Fibroblast of the aortic adventitia (primary cell): ENCODE results near the gene ZBTB16. TPM values are rescaled to one million over a fixed set of nuclear protein-coding genes. Genes with fewer than 3 reads are reported as not detected.

Experiments
- DNase-seq: peaks from one replicate; pipeline ENCODE4 v3.0.0-alpha.2; 2010; ENCODE audit warnings: low read depth
- H3K4me3 ChIP-seq: 2 replicates; pipeline ENCODE4 v1.5.1; 2011; ENCODE audit warnings: low read depth, mild to moderate bottlenecking, control low read depth, low read length, moderate library complexity
- total RNA-seq: library from RNA; depleted of rRNA; stranded (reverse); fragments of >200 nt; gene quantifications from 2 replicates; pipeline ENCODE4 v1.2.3, GENCODE V29; 2012; ENCODE audit warnings: low replicate concordance
- TF ChIP-seq, protein P1 (sequence below): IDR thresholded peaks from 2 replicates; pipeline ENCODE4 v1.5.1; 2011; ENCODE audit warnings: mild to moderate bottlenecking, low read length, control low read depth, inconsistent platforms; ENCODE audit not compliant: insufficient read depth

The ZBTB16 gene
- total RNA-seq, 1 donor: 0.27 TPM

DNA sequence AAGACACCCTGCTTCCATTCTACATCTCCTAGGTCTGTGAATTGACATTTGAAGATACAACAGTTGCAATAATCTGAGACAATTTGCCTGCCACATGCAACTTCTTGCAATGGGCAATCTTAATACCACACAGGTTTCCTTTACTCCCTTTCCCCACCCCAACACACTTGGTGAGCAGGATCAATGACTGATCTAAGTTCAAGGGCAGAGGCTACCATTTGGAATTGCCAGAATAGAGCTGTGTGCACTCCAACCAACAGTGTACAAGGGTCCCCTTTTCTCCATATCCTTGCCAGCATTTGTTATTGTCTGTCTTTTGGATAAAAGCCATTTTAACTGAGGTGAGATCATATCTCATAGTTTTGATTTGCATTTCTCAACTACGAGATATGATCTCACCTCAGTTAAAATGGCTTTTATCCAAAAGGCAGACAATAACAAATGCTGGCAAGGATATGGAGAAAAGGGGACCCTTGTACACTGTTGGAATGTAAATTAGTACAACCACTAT, 233.7 kb downstream of the ZBTB16 start:
- DNase-seq: peak; percentile 62
- TF ChIP-seq, protein P1, sequence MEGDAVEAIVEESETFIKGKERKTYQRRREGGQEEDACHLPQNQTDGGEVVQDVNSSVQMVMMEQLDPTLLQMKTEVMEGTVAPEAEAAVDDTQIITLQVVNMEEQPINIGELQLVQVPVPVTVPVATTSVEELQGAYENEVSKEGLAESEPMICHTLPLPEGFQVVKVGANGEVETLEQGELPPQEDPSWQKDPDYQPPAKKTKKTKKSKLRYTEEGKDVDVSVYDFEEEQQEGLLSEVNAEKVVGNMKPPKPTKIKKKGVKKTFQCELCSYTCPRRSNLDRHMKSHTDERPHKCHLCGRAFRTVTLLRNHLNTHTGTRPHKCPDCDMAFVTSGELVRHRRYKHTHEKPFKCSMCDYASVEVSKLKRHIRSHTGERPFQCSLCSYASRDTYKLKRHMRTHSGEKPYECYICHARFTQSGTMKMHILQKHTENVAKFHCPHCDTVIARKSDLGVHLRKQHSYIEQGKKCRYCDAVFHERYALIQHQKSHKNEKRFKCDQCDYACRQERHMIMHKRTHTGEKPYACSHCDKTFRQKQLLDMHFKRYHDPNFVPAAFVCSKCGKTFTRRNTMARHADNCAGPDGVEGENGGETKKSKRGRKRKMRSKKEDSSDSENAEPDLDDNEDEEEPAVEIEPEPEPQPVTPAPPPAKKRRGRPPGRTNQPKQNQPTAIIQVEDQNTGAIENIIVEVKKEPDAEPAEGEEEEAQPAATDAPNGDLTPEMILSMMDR: no peak
- no peak overlapping the region for H3K4me3 ChIP-seq

DNA sequence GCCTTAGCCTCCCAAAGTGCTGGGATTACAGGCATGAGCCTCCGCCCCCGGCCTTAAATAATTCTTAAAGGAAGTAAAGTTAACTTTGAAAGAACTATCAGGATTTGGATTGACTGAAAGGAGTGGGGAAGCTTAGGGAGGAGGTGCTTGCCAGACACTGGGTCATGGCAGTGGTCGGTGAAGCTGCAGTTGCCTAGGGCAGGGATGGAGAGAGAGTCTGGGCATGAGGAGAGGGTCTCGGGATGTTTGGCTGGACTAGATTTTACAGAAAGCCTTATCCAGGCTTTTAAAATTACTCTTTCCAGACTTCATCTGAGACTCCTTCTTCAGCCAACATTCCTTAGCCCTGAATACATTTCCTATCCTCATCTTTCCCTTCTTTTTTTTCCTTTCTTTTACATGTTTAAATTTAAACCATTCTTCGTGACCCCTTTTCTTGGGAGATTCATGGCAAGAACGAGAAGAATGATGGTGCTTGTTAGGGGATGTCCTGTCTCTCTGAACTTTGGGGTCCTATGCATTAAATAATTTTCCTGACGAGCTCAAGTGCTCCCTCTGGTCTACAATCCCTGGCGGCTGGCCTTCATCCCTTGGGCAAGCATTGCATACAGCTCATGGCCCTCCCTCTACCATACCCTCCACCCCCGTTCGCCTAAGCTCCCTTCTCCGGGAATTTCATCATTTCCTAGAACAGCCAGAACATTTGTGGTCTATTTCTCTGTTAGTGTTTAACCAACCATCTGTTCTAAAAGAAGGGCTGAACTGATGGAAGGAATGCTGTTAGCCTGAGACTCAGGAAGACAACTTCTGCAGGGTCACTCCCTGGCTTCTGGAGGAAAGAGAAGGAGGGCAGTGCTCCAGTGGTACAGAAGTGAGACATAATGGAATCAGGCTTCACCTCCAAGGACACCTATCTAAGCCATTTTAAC, 236.4 kb downstream of the ZBTB16 start, which contains the start of gene NNMT:
Gene NNMT, plus strand, starts transcription at position 724 of the 929 bp plus-strand sequence. Its CDS starts 158 bp downstream, at position 882.
- peak within 1 kb of the TSS; percentile 87 for H3K4me3 ChIP-seq
- TF ChIP-seq, protein P1: no peak
- DNase-seq: peak; percentile 99

DNA sequence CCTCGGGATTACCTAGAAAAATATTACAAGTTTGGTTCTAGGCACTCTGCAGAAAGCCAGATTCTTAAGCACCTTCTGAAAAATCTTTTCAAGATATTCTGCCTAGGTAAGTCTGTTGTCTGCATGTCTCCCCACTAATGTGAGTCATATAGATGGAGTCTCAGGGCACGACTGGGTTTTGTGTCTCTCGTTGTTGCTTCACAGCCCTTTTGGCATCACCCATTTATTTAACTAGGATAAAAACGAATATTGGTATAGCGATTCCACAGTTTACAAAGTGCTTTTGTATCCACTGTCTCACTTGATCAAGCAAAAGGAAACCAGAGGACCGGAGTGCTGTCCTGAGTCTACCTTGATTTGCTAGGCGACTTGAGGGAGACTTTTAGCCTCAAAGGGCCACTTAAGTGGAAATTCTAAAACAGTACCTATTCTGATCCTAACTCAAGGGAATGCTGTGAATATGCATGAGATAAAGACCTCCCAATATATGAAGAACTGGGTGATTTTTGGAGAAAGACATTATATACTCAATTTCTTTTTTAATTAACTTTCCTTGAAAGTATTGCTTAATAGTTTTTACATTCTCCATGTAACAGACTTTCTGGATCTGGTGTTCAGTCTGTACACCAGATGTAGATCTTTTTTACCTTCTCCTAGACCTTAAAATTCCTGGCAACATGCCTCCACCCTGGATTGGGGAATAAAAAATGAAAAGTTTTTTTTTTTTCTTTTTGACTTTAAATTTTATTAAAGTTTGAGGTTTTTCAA, 237.3 kb downstream of the ZBTB16 start:
- H3K4me3 ChIP-seq: peak overlapping the region; percentile 87
- peak; percentile 51 for DNase-seq
- TF ChIP-seq, protein P1: no peak

DNA sequence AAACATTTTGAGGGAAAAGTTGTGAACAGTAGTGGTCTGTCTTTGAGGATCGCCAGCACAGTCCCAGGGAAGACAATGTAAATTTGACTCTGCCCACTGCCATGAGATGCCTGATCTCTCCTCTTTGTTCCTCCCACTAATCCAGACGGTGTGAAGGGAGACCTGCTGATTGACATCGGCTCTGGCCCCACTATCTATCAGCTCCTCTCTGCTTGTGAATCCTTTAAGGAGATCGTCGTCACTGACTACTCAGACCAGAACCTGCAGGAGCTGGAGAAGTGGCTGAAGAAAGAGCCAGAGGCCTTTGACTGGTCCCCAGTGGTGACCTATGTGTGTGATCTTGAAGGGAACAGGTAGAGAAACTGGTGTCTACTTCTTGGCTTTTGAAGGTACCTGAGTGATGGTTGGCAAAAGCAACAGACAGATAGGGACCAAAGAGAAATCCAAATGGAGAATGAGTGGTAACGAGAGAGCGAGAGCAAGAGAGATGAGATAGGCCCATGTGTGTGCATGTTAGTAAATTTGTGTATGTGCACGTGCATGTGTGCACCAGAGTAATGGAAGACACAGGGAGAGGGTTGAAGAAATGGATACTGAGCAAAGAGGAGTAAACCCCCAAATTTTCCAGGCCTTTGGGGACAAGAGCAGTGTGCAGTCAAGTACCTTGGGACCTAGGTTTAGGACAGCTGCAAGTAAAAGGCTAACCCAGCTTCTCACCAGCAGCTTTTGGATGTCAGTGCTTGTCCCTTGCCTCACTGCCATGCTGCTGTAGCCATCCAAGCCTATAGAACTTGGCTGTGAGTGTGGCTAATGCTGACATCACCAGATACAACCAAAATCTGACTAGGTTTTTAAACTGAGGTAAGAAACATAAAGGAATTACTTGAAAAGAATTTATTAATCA, 238.5 kb downstream of the ZBTB16 start:
- peak overlapping the region; percentile 87 for H3K4me3 ChIP-seq
- peak; percentile 70 for DNase-seq
- TF ChIP-seq, protein P1: no peak

DNA sequence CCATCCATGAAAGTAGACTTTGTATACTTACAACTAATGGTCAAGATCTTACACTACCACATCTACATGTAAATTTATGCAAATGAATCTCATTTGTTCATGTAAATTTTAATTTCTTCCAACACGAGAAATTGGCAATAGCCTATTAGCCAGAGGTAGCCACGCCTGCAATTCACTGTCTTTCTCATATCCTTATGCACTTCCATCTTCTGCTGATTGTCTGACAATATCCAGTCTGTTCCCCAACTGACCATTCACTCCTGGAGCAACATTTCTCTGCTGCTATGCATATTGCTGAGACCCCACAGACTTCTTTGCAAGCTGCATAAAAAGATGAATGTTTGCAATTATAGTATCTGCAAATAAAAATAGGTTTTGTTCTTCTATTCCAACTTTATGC, 239.2 kb downstream of the ZBTB16 start:
- peak overlapping the region; percentile 87 for H3K4me3 ChIP-seq
- DNase-seq: peak; percentile 60

More for the DNA sequence above, 239.2 kb downstream of the ZBTB16 start:
- TF ChIP-seq, protein P1: no peak

Other genes starting within 250 kb of the ZBTB16 start
- gene USP28, start 184.1 kb upstream of the ZBTB16 start, total RNA-seq: 11.0 and 22.4 TPM in 2 replicates
- gene HTR3B, start 154.9 kb upstream of the ZBTB16 start, total RNA-seq: not detected in 2 replicates
- not detected in 2 replicates for gene HTR3A, start 84.6 kb upstream of the ZBTB16 start, total RNA-seq
- 178 and 2,246 TPM in 2 replicates for gene NNMT, start 236.7 kb downstream of the ZBTB16 start, total RNA-seq